Measurements from ENCODE around the gene AP5B1. TPM values are rescaled to one million over a fixed set of nuclear protein-coding genes. Genes with fewer than 3 reads are reported as not detected.
A peak's percentile ranks its signal among the peaks of the same experiment; 100 is the strongest.
"Not testable (repeated sequence)": the region's sequence is repeated elsewhere in the genome, so short reads cannot be mapped to it uniquely, and the experiment has no call there.

The AP5B1 gene
- total and polyA plus RNA-seq, 8 donors, result 2.9 to 39.0 (median 3.8) TPM

DNA sequence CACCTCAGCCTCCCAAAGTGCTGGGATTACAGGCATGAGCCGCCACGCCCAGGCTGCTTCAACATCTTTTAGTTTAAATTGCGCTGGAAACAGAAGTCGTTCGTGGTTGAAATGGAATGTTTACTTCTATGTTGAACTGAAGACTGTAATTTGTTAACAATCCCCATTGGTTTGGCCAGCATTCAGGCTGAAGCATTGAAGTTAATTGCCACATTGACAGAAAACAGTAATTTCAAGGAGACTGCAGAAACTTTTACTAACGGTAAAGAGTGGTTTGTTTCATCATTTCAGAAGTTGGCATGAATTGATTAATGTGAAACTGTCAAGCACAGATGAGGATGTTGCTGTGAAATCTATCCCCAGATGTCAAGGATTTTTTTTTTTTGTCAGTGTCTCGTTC is 14.2 kb downstream of the AP5B1 start:
- no peak overlapping the region for H3K27ac ChIP-seq
- no peak overlapping the region for H3K4me3 ChIP-seq
- H3K27me3 ChIP-seq, result no peaks in the 10 kb centered on the region
- H3K36me3 ChIP-seq, result no peaks in the 10 kb centered on the region
- H3K4me1 ChIP-seq, result peaks cover 0 to 48% of the 10 kb centered on the region in 2 donors
- ATAC-seq, result peak; percentile 28
- TF ChIP-seq, protein P1, sequence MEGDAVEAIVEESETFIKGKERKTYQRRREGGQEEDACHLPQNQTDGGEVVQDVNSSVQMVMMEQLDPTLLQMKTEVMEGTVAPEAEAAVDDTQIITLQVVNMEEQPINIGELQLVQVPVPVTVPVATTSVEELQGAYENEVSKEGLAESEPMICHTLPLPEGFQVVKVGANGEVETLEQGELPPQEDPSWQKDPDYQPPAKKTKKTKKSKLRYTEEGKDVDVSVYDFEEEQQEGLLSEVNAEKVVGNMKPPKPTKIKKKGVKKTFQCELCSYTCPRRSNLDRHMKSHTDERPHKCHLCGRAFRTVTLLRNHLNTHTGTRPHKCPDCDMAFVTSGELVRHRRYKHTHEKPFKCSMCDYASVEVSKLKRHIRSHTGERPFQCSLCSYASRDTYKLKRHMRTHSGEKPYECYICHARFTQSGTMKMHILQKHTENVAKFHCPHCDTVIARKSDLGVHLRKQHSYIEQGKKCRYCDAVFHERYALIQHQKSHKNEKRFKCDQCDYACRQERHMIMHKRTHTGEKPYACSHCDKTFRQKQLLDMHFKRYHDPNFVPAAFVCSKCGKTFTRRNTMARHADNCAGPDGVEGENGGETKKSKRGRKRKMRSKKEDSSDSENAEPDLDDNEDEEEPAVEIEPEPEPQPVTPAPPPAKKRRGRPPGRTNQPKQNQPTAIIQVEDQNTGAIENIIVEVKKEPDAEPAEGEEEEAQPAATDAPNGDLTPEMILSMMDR (IDR thresholded peaks at IDR 0.05), result no peak
- H3K9me3 ChIP-seq, result no peaks in the 10 kb centered on the region
- intact Hi-C loops (cut with DNase I), result no loop called here
- no peak for DNase-seq

DNA sequence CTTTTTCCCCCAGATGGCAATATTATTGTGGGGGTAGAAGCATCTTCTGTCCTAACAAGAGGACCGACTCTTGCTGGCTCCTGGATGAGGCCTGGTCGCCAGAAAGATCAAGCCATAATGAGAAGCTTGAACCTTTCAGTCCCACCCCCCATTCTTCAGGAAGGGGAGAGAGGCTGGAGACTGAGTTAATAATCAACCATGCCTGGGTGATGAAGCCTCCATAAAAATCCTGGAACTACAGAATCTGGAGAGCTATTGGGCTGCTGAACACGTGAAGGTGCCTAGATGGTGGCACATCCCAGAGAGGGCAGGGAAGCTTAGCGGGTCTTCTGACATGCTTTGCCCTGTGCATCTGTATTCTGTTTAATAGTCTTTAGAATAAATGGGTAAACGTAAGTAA is 16.3 kb downstream of the AP5B1 start:
- H3K27me3 ChIP-seq, result no peaks in the 10 kb centered on the region
- intact Hi-C loops (cut with DNase I), result no loop called here
- H3K36me3 ChIP-seq, result no peaks in the 10 kb centered on the region
- no peak overlapping the region for H3K27ac ChIP-seq
- peaks cover 0 to 28% of the 10 kb centered on the region in 2 donors for H3K4me1 ChIP-seq
- H3K4me3 ChIP-seq, result no peak overlapping the region
- H3K9me3 ChIP-seq, result no peaks in the 10 kb centered on the region
- ATAC-seq (peak; percentile 27), DNase-seq (no peak)
- TF ChIP-seq, protein P1 (IDR thresholded peaks at IDR 0.05), result no peak

DNA sequence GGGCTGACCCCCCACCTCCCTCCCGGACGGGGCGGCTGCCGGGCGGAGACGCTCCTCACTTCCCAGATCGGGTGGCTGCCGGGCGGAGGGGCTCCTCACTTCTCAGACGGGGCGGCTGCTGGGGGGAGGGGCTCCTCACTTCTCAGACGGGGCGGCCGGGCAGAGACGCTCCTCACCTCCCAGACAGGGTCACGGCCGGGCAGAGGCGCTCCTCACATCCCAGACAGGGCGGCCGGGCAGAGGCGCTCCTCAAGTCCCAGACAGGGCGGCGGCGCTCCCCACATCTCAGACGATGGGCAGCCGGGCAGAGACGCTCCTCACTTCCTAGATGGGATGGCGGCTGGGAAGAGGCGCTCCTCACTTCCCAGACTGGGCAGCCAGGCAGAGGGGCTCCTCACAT is 18.0 kb downstream of the AP5B1 start:
- H3K4me3 ChIP-seq; H3K27ac ChIP-seq; H3K9me3 ChIP-seq; DNase-seq; ATAC-seq; intact Hi-C loops (cut with DNase I); H3K27me3 ChIP-seq; H3K36me3 ChIP-seq: not testable (repeated sequence)
- H3K4me1 ChIP-seq, result peaks cover 0 to 17% of the 10 kb centered on the region in 2 donors

DNA sequence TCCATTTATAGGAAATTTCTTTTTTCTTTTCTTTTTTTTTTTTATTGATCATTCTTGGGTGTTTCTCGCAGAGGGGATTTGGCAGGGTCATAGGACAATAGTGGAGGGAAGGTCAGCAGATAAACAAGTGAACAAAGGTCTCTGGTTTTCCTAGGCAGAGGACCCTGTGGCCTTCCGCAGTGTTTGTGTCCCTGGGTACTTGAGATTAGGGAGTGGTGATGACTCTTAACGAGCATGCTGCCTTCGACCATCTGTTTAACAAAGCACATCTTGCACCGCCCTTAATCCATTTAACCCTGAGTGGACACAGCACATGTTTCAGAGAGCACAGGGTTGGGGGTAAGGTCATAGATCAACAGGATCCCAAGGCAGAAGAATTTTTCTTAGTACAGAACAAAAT is 18.6 kb downstream of the AP5B1 start:
- H3K9me3 ChIP-seq; H3K4me3 ChIP-seq; ATAC-seq; H3K27me3 ChIP-seq; H3K36me3 ChIP-seq; DNase-seq; H3K27ac ChIP-seq; intact Hi-C loops (cut with DNase I): not testable (repeated sequence)
- peaks cover 0 to 11% of the 10 kb centered on the region in 2 donors for H3K4me1 ChIP-seq

DNA sequence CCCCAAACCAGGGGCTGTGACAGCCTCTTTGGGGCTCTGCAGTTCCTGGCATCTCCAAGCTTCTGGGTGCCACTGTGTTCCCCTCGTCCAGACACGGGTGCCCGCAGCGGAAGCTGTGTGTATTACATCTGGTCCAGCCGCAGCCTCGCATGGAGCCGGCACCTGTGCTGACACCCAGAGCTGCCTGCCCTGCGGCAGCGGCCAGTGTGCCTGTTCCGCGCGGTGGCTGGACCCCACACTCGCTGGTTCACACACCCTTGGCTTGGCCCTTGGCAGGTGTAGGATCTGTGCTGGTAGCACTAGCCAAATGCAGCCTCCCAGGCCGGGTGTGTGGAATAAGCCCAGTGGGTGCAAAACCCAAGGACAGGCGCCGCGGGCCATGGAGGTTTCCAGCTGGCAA is 35.7 kb downstream of the AP5B1 start:
- Histone ChIP-seq H3K27me3 (no peaks in the 10 kb centered on the region), H3K4me1 (no peaks in the 10 kb centered on the region), H3K9me3 (no peaks in the 10 kb centered on the region), H3K36me3 (no peaks in the 10 kb centered on the region), H3K4me3 (no peak overlapping the region), H3K27ac (no peak overlapping the region)
- ATAC-seq (no peak), DNase-seq (peak in 1 of 4 donors; percentile 77)
- TF ChIP-seq, protein P1 (IDR thresholded peaks at IDR 0.05), result no peak
- intact Hi-C loops (cut with DNase I), result no loop called here

DNA sequence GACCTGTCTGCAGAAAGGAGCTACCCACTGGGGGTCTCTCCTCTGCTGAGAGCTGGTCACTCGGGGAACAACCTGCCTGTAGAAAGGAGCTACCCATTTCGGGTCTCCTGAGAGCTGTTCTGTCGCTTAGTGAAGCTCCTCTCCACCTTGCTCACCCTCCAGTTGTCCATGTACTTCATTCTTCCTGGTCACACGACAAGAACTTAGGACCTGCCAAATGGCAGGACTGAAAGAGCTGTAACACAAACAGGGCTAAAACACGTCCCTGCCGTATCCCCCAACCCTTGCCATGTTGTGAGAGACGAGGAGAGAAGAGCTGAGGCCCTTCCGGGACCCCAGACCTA is 36.1 kb downstream of the AP5B1 start:
- TF ChIP-seq, protein P1 (IDR thresholded peaks at IDR 0.05), result no peak
- H3K27ac ChIP-seq, result no peak overlapping the region
- ATAC-seq, result no peak

More for the DNA sequence above, 36.1 kb downstream of the AP5B1 start:
- DNase-seq, result no peak
- no peaks in the 10 kb centered on the region for H3K4me1 ChIP-seq
- H3K27me3 ChIP-seq, result no peaks in the 10 kb centered on the region
- no peaks in the 10 kb centered on the region for H3K36me3 ChIP-seq
- intact Hi-C loops (cut with DNase I), result no loop called here
- no peak overlapping the region for H3K4me3 ChIP-seq
- no peaks in the 10 kb centered on the region for H3K9me3 ChIP-seq
